ENCODE results near the gene ENDOG.
"Not testable (repeated sequence)": the region's sequence is repeated elsewhere in the genome, so short reads cannot be mapped to it uniquely, and the experiment has no call there.

- TF ChIP-seq, protein P1, sequence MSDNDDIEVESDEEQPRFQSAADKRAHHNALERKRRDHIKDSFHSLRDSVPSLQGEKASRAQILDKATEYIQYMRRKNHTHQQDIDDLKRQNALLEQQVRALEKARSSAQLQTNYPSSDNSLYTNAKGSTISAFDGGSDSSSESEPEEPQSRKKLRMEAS (CRISPR knock-in tag; IDR thresholded peaks at IDR 0.05), result not testable (repeated sequence)
- TF ChIP-seq CTCF (IDR thresholded peaks at IDR 0.05); SP1 (CRISPR knock-in tag; conservative IDR thresholded peaks at IDR 0.05); JUN (CRISPR knock-in tag; IDR thresholded peaks at IDR 0.05); RORB (CRISPR knock-in tag; IDR thresholded peaks at IDR 0.05): not testable (repeated sequence)
- TF ChIP-seq, protein P2, sequence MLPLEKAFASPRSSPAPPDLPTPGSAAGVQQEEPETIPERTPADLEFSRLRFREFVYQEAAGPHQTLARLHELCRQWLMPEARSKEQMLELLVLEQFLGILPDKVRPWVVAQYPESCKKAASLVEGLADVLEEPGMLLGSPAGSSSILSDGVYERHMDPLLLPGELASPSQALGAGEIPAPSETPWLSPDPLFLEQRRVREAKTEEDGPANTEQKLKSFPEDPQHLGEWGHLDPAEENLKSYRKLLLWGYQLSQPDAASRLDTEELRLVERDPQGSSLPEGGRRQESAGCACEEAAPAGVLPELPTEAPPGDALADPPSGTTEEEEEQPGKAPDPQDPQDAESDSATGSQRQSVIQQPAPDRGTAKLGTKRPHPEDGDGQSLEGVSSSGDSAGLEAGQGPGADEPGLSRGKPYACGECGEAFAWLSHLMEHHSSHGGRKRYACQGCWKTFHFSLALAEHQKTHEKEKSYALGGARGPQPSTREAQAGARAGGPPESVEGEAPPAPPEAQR (CRISPR knock-in tag; IDR thresholded peaks at IDR 0.05), result not testable (repeated sequence)
Observed at GRCh38 chr9:128854454-128854853, 36.2 kb downstream of the ENDOG start.

Measured in WTC11 (cell line).